H1 (cell line): Measurements from ENCODE around the gene UBE4B. TPM values are rescaled to one million over a fixed set of nuclear protein-coding genes. Genes with fewer than 3 reads are reported as not detected.
A peak's percentile ranks its signal among the peaks of the same experiment; 100 is the strongest.

Source experiments
- CTCF ChIA-PET: fragments of 300-600 bp; sonication (Branson Sonifier 250); formaldehyde crosslinking; loops from one replicate; lab custom pipeline; 2021; ENCODE audit not compliant: partially characterized antibody; lab: Charles Lee
- POLR2A ChIA-PET: fragments of 300-600 bp; sonication (Branson Sonifier 250); formaldehyde crosslinking; loops from one replicate; lab custom pipeline; 2021; ENCODE audit warnings: inconsistent platforms; ENCODE audit not compliant: partially characterized antibody; lab: Charles Lee
- DNase-seq, 2 experiments: peaks; one replicate each; pipeline versions ENCODE4 v3.0.0 to v3.0.0-alpha.2; 2010 to 2022; ENCODE audit warnings: low spot score in 2 of 2, low read depth in 1 of 2, mixed read lengths in 1 of 2
- FAIRE-seq: peaks from 2 replicates; lab custom pipeline; 2011; peaks lifted over from hg19 to GRCh38; lab: Jason Lieb, UNC
- H2AFZ ChIP-seq: 2 replicates; pipeline ENCODE4 v1.8.1; 2012; ENCODE audit warnings: low read length, inconsistent platforms
- H2AK5ac ChIP-seq: 2 replicates; pipeline ENCODE4 v1.6.1; 2013; ENCODE audit warnings: low read depth, low read length
- H2BK120ac ChIP-seq: replicated peaks from 2 replicates; pipeline ENCODE3; 2013; ENCODE audit warnings: low read depth, low read length, inconsistent platforms
- H2BK12ac ChIP-seq: 2 replicates; pipeline ENCODE4 v1.6.1; 2013; ENCODE audit warnings: low read depth, low read length
- H2BK15ac ChIP-seq: 2 replicates; pipeline ENCODE4 v1.6.1; 2013; ENCODE audit warnings: low read length
- H2BK20ac ChIP-seq: 2 replicates; pipeline ENCODE4 v1.6.1; 2013; ENCODE audit warnings: low read length
- H2BK5ac ChIP-seq: 2 replicates; pipeline ENCODE4 v1.6.1; 2013; ENCODE audit warnings: low read depth, low read length
- H3K14ac ChIP-seq: 2 replicates; pipeline ENCODE4 v1.6.1; 2013; ENCODE audit warnings: inconsistent platforms; ENCODE audit not compliant: insufficient read length
- H3K18ac ChIP-seq: 2 replicates; pipeline ENCODE4 v1.6.1; 2013; ENCODE audit warnings: low read length; ENCODE audit errors: extremely low read depth
- H3K23ac ChIP-seq: 2 replicates; pipeline ENCODE4 v1.6.1; 2013; ENCODE audit warnings: inconsistent platforms; ENCODE audit not compliant: insufficient read length
- H3K23me2 ChIP-seq: 2 replicates; pipeline ENCODE4 v1.6.1; 2013; ENCODE audit warnings: low read depth, low read length
- H3K27ac ChIP-seq: 2 replicates; pipeline ENCODE4 v1.6.1; 2011; ENCODE audit warnings: low read depth, low read length, inconsistent platforms
- H3K27me3 ChIP-seq, 4 experiments: replicated peaks in 1 of 4; 1 replicate in 1 of 4; 2 replicates in 3 of 4; pipeline versions ENCODE4 v1.6.1 to v1.8.1; 2011 to 2013; ENCODE audit warnings: low read length in 3 of 4, mild to moderate bottlenecking in 3 of 4, inconsistent platforms in 2 of 4, mixed read lengths in 2 of 4, moderate library complexity in 1 of 4; ENCODE audit not compliant: control insufficient read depth in 3 of 4, insufficient read depth in 3 of 4; ENCODE audit errors: extremely low read depth in 1 of 4
- H3K36me3 ChIP-seq, 4 experiments: 2 replicates each; pipeline versions ENCODE4 v1.6.1 to v1.8.1; 2011 to 2013; ENCODE audit warnings: mild to moderate bottlenecking in 4 of 4, low read length in 3 of 4, moderate library complexity in 2 of 4, control low read depth in 1 of 4, inconsistent platforms in 1 of 4; ENCODE audit not compliant: insufficient read depth in 4 of 4, control insufficient read depth in 2 of 4
- H3K4ac ChIP-seq: replicated peaks from 2 replicates; pipeline ENCODE3; 2013; ENCODE audit warnings: low read length, low read depth, mixed read lengths, inconsistent platforms; ENCODE audit not compliant: insufficient read length
- H3K4me1 ChIP-seq, 4 experiments: replicated peaks in 1 of 4; 1 replicate in 1 of 4; 2 replicates in 3 of 4; pipeline versions ENCODE4 v1.6.1 to v1.8.1; 2011 to 2013; ENCODE audit warnings: low read length in 3 of 4, inconsistent platforms in 2 of 4, mixed read lengths in 1 of 4; ENCODE audit not compliant: insufficient read depth in 4 of 4, control insufficient read depth in 3 of 4
- H3K4me2 ChIP-seq, 2 experiments: 2 replicates each; pipeline versions ENCODE4 v1.6.1 to v1.8.1; 2011 to 2013; ENCODE audit warnings: low read depth in 2 of 2, low read length in 2 of 2, control low read depth in 1 of 2, inconsistent platforms in 1 of 2, mild to moderate bottlenecking in 1 of 2; ENCODE audit not compliant: insufficient read depth in 1 of 2
- H3K4me3 ChIP-seq, 4 experiments: fragments of 200-600, 300-600 bp in 1 of 4; sonication (generic), shearing (Covaris generic), sonication (Bioruptor Twin) in 1 of 4; 2 replicates each; pipeline versions ENCODE4 v1.5.1 to v1.8.1; 2011 to 2016; ENCODE audit warnings: low read length in 4 of 4, low read depth in 3 of 4, control low read depth in 2 of 4, inconsistent platforms in 2 of 4, mild to moderate bottlenecking in 2 of 4, mixed read lengths in 1 of 4, moderate library complexity in 1 of 4; ENCODE audit not compliant: insufficient read depth in 2 of 4; ENCODE audit errors: extremely low read depth in 1 of 4
- H3K56ac ChIP-seq: replicated peaks from 2 replicates; pipeline ENCODE3; 2013; ENCODE audit warnings: low read depth, mild to moderate bottlenecking, mixed read lengths, low read length, inconsistent platforms; ENCODE audit not compliant: insufficient read length
- H3K79me1 ChIP-seq: 2 replicates; pipeline ENCODE4 v1.6.1; 2013; ENCODE audit warnings: low read depth, low read length, control low read depth
- H3K79me2 ChIP-seq, 2 experiments: 2 replicates each; pipeline versions ENCODE4 v1.6.1 to v1.8.1; 2012 to 2013; ENCODE audit warnings: low read length in 2 of 2, mild to moderate bottlenecking in 2 of 2, inconsistent platforms in 1 of 2; ENCODE audit not compliant: insufficient read depth in 2 of 2, control insufficient read depth in 1 of 2
- H3K9ac ChIP-seq, 4 experiments: replicated peaks in 1 of 4; 1 replicate in 1 of 4; 2 replicates in 3 of 4; pipeline versions ENCODE4 v1.6.1 to v1.8.1; 2011 to 2013; ENCODE audit warnings: low read depth in 3 of 4, low read length in 3 of 4, control low read depth in 2 of 4, mild to moderate bottlenecking in 2 of 4, moderate library complexity in 2 of 4, inconsistent platforms in 1 of 4; ENCODE audit errors: extremely low read depth in 1 of 4
- H3K9me3 ChIP-seq, 2 experiments: 2 replicates each; pipeline versions ENCODE4 v1.6.1 to v1.8.1; 2012 to 2013; ENCODE audit warnings: mild to moderate bottlenecking in 2 of 2, moderate library complexity in 2 of 2, control low read depth in 1 of 2, inconsistent platforms in 1 of 2, low read depth in 1 of 2, low read length in 1 of 2, mixed read lengths in 1 of 2; ENCODE audit not compliant: insufficient read depth in 2 of 2
- H4K20me1 ChIP-seq, 2 experiments: replicated peaks in 1 of 2; 2 replicates each; pipeline versions ENCODE3 to v1.8.1; 2011 to 2013; ENCODE audit warnings: inconsistent platforms in 2 of 2, low read length in 2 of 2, mild to moderate bottlenecking in 1 of 2; ENCODE audit not compliant: insufficient read depth in 2 of 2, control insufficient read depth in 1 of 2
- H4K5ac ChIP-seq: 2 replicates; pipeline ENCODE4 v1.6.1; 2013; ENCODE audit warnings: low read length, low read depth, mixed read lengths, inconsistent platforms; ENCODE audit not compliant: insufficient read length
- H4K8ac ChIP-seq: 2 replicates; pipeline ENCODE4 v1.8.0; 2013; ENCODE audit warnings: mild to moderate bottlenecking, moderate library complexity, low read length, inconsistent platforms; ENCODE audit not compliant: insufficient read depth; ENCODE audit errors: extremely low read depth
- H4K91ac ChIP-seq: replicated peaks from 2 replicates; pipeline ENCODE3; 2013; ENCODE audit warnings: low read length, mixed read lengths, inconsistent platforms; ENCODE audit not compliant: insufficient read length
- EP300 ChIP-seq, 2 experiments: IDR thresholded peaks; 1 replicate in 1 of 2; 2 replicates in 1 of 2; pipeline ENCODE4 v1.6.1; 2011 to 2012; ENCODE audit warnings: low read depth in 2 of 2, low read length in 2 of 2, mild to moderate bottlenecking in 2 of 2, borderline replicate concordance in 1 of 2, inconsistent platforms in 1 of 2, moderate library complexity in 1 of 2
- ZNF274 ChIP-seq: IDR thresholded peaks from 2 replicates; pipeline ENCODE4 v1.7.0; 2012; ENCODE audit warnings: low read length, borderline replicate concordance; ENCODE audit errors: extremely low read depth
- WGBS, 2 experiments: shearing (Covaris generic) in 1 of 2; methylation state at CpG; one replicate each; pipeline versions ENCODE4 v1.1.6 to v1.1.7; 2013 to 2015; ENCODE audit warnings: low lambda C conversion rate in 2 of 2, mixed read lengths in 2 of 2, inconsistent platforms in 1 of 2, low coverage in 1 of 2, missing lambda C conversion rate in 1 of 2; ENCODE audit not compliant: insufficient replicate concordance in 2 of 2, insufficient coverage in 1 of 2, insufficient read length in 1 of 2; ENCODE audit errors: extremely low coverage in 1 of 2, missing lambda C conversion rate in 1 of 2; 5-methylcytosine and 5-hydroxymethylcytosine counted together
- polyA plus RNA-seq, 7 experiments: library from polyadenylated mRNA; depleted of rRNA in 3 of 7; stranded (reverse) in 5 of 7; unstranded in 2 of 7; fragments of >200 nt in 5 of 7; fragments of 200-250 nt in 2 of 7; gene quantifications; 1 replicate in 5 of 7; 2 replicates in 1 of 7; 4 replicates in 1 of 7; pipeline versions ENCODE4 v1.2.1 to v1.2.3, GENCODE V29; 2011 to 2013; ENCODE audit warnings: missing spikeins in 2 of 7, mixed read lengths in 2 of 7
- total RNA-seq: library from RNA; stranded (reverse); fragmentation: NEBNext Ultra II Directional; extraction: Animal tissue kit (Norgen Biotek cat#: 25700); gene quantifications from 2 replicates; pipeline ENCODE4 v1.2.1, GENCODE V29; 2021
- TF ChIP-seq, protein P1 (sequence below): IDR thresholded peaks from 2 replicates; pipeline ENCODE4 v1.6.1; 2011; ENCODE audit warnings: low read depth, mild to moderate bottlenecking, low read length; ENCODE audit not compliant: insufficient read depth

UBE4B gene
- total and polyA plus RNA-seq, 2 of the 8 experiments (the other 6 are each of a cell fraction or from before 2014, with no cell fraction given): 24.5 to 90.1 TPM

DNA sequence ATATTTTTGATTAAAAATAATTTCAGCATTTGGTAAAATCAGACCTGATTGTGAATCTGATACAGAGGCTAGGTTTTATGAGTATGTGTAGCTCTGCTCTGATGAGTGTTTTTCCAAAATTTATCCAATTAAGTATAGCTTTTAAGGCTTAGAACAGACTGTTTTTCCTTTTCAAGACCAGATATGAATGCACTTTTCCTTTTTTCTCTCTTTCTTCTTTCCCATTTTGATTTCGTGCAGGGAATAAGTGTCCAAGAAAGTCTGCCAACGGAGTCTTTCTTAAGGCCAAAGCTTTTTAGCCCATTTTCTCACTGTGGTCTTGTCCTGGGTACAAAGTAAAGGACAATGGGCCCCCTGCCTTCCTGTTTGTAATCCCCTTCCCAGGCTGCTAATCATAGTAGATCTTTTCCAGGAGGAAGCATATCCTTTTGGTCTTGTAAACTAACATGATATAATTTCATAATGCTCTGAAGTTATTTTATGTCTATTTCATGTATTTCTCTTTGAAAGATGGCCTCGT, 180.5 kb downstream of the UBE4B start:
- Histone ChIP-seq H3K27me3 (no peaks in the 10 kb centered on the region), H3K23me2 (peaks cover 15% of the 10 kb centered on the region), H4K5ac (no peak overlapping the region), H3K9me3 (no peaks in the 10 kb centered on the region), H2BK120ac (no peak overlapping the region), H3K36me3 (no peaks in the 10 kb centered on the region), H3K4ac (no peak overlapping the region), H3K56ac (no peak overlapping the region), H3K4me3 (no peak overlapping the region), H2BK12ac (no peak overlapping the region), H2BK20ac (no peak overlapping the region), H2AK5ac (no peak overlapping the region), H3K18ac (no peak overlapping the region; the same call in 1 of the 2 replicates), H4K8ac (no peak overlapping the region), H3K4me1 (peaks cover 0 to 6% (median 2%) of the 10 kb centered on the region in 4 experiments; a peak in 4 of 7 replicates), H3K14ac (no peak overlapping the region), H3K79me2 (peaks cover 34 to 70% of the 10 kb centered on the region in 2 experiments), H2AFZ (no peak overlapping the region), H3K79me1 (peaks cover 2% of the 10 kb centered on the region; the same call in 1 of the 2 replicates), H4K20me1 (peaks cover 11 to 16% of the 10 kb centered on the region in 2 experiments), H3K9ac (no peak overlapping the region), H3K23ac (no peak overlapping the region), H4K91ac (no peak overlapping the region), H2BK15ac (no peak overlapping the region), H3K4me2 (peak overlapping the region; percentile 10 to 33), H2BK5ac (no peak overlapping the region), H3K27ac (no peak overlapping the region)
- FAIRE-seq: no peak
- 81% methylated on average over 3 of the region's 3 CpGs; no CpG with 5 or more reads in 1 of the 2 experiments for WGBS, 2 experiments
- POLR2A ChIA-PET: interaction anchor here (0.6 kb wide), 1 partner anchor 137 kb away, joined by 5 read pairs; no protein-coding TSS in a partner anchor
- no peak for DNase-seq
- CTCF ChIA-PET: interaction anchor here (1.0 kb wide), 1 partner anchor 60 kb away, joined by 3 read pairs; no protein-coding TSS in a partner anchor
- TF ChIP-seq ZNF274: no peak
- TF ChIP-seq, protein P1, sequence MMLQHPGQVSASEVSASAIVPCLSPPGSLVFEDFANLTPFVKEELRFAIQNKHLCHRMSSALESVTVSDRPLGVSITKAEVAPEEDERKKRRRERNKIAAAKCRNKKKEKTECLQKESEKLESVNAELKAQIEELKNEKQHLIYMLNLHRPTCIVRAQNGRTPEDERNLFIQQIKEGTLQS: no peak
- TF ChIP-seq EP300 (IDR thresholded peaks at IDR 0.05; ENCODE audit: borderline replicate concordance in 1 of 2, low read depth in 2 of 2, low read length in 2 of 2): no peak
